ENCODE data around the gene F2RL2.

F2RL2 gene

GRCh38 chr5:76657683-76658311 is 34.6 kb upstream of the F2RL2 start:
- Histone ChIP-seq H3K36me3 (ENCODE audit: low read length) (no peaks in the 10 kb centered on the region), H3K4me3 (ENCODE audit: insufficient read depth, low read length, poor library complexity, severe bottlenecking) (no peak overlapping the region), H3K9me3 (ENCODE audit: insufficient read depth, low read length) (no peaks in the 10 kb centered on the region), H3K4me2 (ENCODE audit: low read depth, low read length, poor library complexity, severe bottlenecking) (no peak overlapping the region), H3K79me2 (ENCODE audit: insufficient read depth, low read length) (no peaks in the 10 kb centered on the region), H3F3A (ENCODE audit: insufficient read depth) (no peaks in the 10 kb centered on the region), H3K9me2 (replicated peaks; ENCODE audit: insufficient read depth, low read length) (no peaks in the 10 kb centered on the region), H4K20me1 (ENCODE audit: low read depth, low read length) (no peaks in the 10 kb centered on the region), H3K9ac (ENCODE audit: low read length) (no peak overlapping the region), H3K27ac (ENCODE audit: low read depth, low read length) (no peak overlapping the region), H2AFZ (ENCODE audit: low read depth, low read length, severe bottlenecking) (no peak overlapping the region), H3K27me3 (ENCODE audit: low read length) (no peaks in the 10 kb centered on the region)
- TF ChIP-seq CTCF (IDR thresholded peaks at IDR 0.05; ENCODE audit: insufficient read depth, low read length, poor library complexity, severe bottlenecking) = no peak
- no peak for TF ChIP-seq EZH2phosphoT487 (conservative IDR thresholded peaks at IDR 0.05; ENCODE audit: low read length)

GRCh38 chr5:76657091-76657490 is 33.9 kb upstream of the F2RL2 start:
- TF ChIP-seq CTCF (IDR thresholded peaks at IDR 0.05; ENCODE audit: insufficient read depth, low read length, poor library complexity, severe bottlenecking) (no peak), EZH2phosphoT487 (conservative IDR thresholded peaks at IDR 0.05; ENCODE audit: low read length) (no peak)
- no peaks in the 10 kb centered on the region for H3K27me3 ChIP-seq (ENCODE audit: low read length)
- no peak overlapping the region for H3K4me2 ChIP-seq (ENCODE audit: low read depth, low read length, poor library complexity, severe bottlenecking)

GRCh38 chr5:76652809-76653414 is 29.7 kb upstream of the F2RL2 start:
- Histone ChIP-seq H2AFZ (ENCODE audit: low read depth, low read length, severe bottlenecking) (no peak overlapping the region), H3K36me3 (ENCODE audit: low read length) (no peaks in the 10 kb centered on the region), H3K27me3 (ENCODE audit: low read length) (no peaks in the 10 kb centered on the region), H3K27ac (ENCODE audit: low read depth, low read length) (no peak overlapping the region), H3K9me2 (replicated peaks; ENCODE audit: insufficient read depth, low read length) (no peaks in the 10 kb centered on the region), H3K4me2 (ENCODE audit: low read depth, low read length, poor library complexity, severe bottlenecking) (no peak overlapping the region), H3K9ac (ENCODE audit: low read length) (no peak overlapping the region), H4K20me1 (ENCODE audit: low read depth, low read length) (no peaks in the 10 kb centered on the region), H3F3A (ENCODE audit: insufficient read depth) (no peaks in the 10 kb centered on the region), H3K79me2 (ENCODE audit: insufficient read depth, low read length) (no peaks in the 10 kb centered on the region), H3K4me3 (ENCODE audit: insufficient read depth, low read length, poor library complexity, severe bottlenecking) (no peak overlapping the region), H3K9me3 (ENCODE audit: insufficient read depth, low read length) (peaks cover 12% of the 10 kb centered on the region; the same call in 1 of the 2 replicates)
- TF ChIP-seq CTCF (IDR thresholded peaks at IDR 0.05; ENCODE audit: insufficient read depth, low read length, poor library complexity, severe bottlenecking) (no peak), EZH2phosphoT487 (conservative IDR thresholded peaks at IDR 0.05; ENCODE audit: low read length) (no peak)

More at GRCh38 chr5:76657091-76657490, 33.9 kb upstream of the F2RL2 start:
- H3K9ac ChIP-seq (ENCODE audit: low read length) = no peak overlapping the region
- H3K27ac ChIP-seq (ENCODE audit: low read depth, low read length) = no peak overlapping the region
- no peak overlapping the region for H3K4me3 ChIP-seq (ENCODE audit: insufficient read depth, low read length, poor library complexity, severe bottlenecking)
- H3K9me2 ChIP-seq (replicated peaks; ENCODE audit: insufficient read depth, low read length) = no peaks in the 10 kb centered on the region
- H2AFZ ChIP-seq (ENCODE audit: low read depth, low read length, severe bottlenecking) = no peak overlapping the region
- no peaks in the 10 kb centered on the region for H4K20me1 ChIP-seq (ENCODE audit: low read depth, low read length)
- H3K79me2 ChIP-seq (ENCODE audit: insufficient read depth, low read length) = no peaks in the 10 kb centered on the region
- H3K36me3 ChIP-seq (ENCODE audit: low read length) = no peaks in the 10 kb centered on the region
- no peaks in the 10 kb centered on the region for H3F3A ChIP-seq (ENCODE audit: insufficient read depth)
- no peaks in the 10 kb centered on the region for H3K9me3 ChIP-seq (ENCODE audit: insufficient read depth, low read length)

All from SU-DHL-6 (cell line).